H1 (cell line): ENCODE measurements around the gene ITGA8. TPM values are rescaled to one million over a fixed set of nuclear protein-coding genes. Genes with fewer than 3 reads are reported as not detected.

ENCODE experiments used
- ASH2L ChIP-seq: fragments of 200-600, 300-600 bp; sonication (generic); IDR thresholded peaks from one replicate; pipeline ENCODE4 v1.7.1; 2017; ENCODE audit warnings: low read length
- CBX5 ChIP-seq: fragments of 300-800, 300-1000 bp; sonication (generic); IDR thresholded peaks from 2 replicates; pipeline ENCODE4 v1.7.1; 2016; ENCODE audit warnings: antibody characterized with exemption, low read length, low read depth
- SIRT6 ChIP-seq: IDR thresholded peaks from one replicate; pipeline ENCODE4 v1.7.1; 2012; ENCODE audit warnings: low read length, inconsistent platforms
- SUZ12 ChIP-seq: fragments of 200-600 bp; sonication (generic); IDR thresholded peaks from 2 replicates; pipeline ENCODE4 v1.6.1; 2012; ENCODE audit warnings: mild to moderate bottlenecking, inconsistent platforms, low read length, moderate library complexity, mixed read lengths
- polyA plus RNA-seq, 7 experiments: library from polyadenylated mRNA; depleted of rRNA in 3 of 7; stranded (reverse) in 5 of 7; unstranded in 2 of 7; fragments of >200 nt in 5 of 7; fragments of 200-250 nt in 2 of 7; gene quantifications; 1 replicate in 5 of 7; 2 replicates in 1 of 7; 4 replicates in 1 of 7; pipeline versions ENCODE4 v1.2.1 to v1.2.3, GENCODE V29; 2011 to 2013; ENCODE audit warnings: missing spikeins in 2 of 7, mixed read lengths in 2 of 7
- total RNA-seq: library from RNA; stranded (reverse); fragmentation: NEBNext Ultra II Directional; extraction: Animal tissue kit (Norgen Biotek cat#: 25700); gene quantifications from 2 replicates; pipeline ENCODE4 v1.2.1, GENCODE V29; 2021
- TF ChIP-seq, protein P1 (sequence below): fragments of 300-600 bp; sonication (generic); IDR thresholded peaks from 2 replicates; pipeline ENCODE4 v1.7.1; 2012; ENCODE audit warnings: low read length, moderate library complexity, mild to moderate bottlenecking, inconsistent platforms; ENCODE audit not compliant: insufficient replicate concordance

Gene ITGA8
- total and polyA plus RNA-seq, 2 of the 8 experiments (the other 6 are each of a cell fraction or from before 2014, with no cell fraction given), result not detected

DNA sequence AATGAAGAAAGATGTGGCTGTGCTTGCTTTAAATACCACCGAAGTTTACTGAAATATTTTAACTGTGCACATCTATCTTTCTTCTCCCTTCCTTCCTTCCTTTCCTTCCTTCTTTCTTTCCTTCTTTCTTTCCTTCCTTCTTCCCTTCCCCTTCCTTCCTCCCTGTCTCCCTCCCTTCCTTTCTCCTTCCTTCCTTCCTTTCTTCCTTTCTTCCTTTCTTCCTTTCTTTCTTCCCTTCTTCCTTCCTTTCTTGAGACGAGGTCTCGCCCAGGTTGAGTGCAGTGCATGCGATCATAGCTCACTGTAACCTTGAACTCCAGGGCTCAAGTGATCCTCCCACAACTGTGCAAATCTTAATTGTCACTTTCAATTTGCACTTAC is 190.9 kb downstream of the ITGA8 start (continued):
- TF ChIP-seq, protein P1, sequence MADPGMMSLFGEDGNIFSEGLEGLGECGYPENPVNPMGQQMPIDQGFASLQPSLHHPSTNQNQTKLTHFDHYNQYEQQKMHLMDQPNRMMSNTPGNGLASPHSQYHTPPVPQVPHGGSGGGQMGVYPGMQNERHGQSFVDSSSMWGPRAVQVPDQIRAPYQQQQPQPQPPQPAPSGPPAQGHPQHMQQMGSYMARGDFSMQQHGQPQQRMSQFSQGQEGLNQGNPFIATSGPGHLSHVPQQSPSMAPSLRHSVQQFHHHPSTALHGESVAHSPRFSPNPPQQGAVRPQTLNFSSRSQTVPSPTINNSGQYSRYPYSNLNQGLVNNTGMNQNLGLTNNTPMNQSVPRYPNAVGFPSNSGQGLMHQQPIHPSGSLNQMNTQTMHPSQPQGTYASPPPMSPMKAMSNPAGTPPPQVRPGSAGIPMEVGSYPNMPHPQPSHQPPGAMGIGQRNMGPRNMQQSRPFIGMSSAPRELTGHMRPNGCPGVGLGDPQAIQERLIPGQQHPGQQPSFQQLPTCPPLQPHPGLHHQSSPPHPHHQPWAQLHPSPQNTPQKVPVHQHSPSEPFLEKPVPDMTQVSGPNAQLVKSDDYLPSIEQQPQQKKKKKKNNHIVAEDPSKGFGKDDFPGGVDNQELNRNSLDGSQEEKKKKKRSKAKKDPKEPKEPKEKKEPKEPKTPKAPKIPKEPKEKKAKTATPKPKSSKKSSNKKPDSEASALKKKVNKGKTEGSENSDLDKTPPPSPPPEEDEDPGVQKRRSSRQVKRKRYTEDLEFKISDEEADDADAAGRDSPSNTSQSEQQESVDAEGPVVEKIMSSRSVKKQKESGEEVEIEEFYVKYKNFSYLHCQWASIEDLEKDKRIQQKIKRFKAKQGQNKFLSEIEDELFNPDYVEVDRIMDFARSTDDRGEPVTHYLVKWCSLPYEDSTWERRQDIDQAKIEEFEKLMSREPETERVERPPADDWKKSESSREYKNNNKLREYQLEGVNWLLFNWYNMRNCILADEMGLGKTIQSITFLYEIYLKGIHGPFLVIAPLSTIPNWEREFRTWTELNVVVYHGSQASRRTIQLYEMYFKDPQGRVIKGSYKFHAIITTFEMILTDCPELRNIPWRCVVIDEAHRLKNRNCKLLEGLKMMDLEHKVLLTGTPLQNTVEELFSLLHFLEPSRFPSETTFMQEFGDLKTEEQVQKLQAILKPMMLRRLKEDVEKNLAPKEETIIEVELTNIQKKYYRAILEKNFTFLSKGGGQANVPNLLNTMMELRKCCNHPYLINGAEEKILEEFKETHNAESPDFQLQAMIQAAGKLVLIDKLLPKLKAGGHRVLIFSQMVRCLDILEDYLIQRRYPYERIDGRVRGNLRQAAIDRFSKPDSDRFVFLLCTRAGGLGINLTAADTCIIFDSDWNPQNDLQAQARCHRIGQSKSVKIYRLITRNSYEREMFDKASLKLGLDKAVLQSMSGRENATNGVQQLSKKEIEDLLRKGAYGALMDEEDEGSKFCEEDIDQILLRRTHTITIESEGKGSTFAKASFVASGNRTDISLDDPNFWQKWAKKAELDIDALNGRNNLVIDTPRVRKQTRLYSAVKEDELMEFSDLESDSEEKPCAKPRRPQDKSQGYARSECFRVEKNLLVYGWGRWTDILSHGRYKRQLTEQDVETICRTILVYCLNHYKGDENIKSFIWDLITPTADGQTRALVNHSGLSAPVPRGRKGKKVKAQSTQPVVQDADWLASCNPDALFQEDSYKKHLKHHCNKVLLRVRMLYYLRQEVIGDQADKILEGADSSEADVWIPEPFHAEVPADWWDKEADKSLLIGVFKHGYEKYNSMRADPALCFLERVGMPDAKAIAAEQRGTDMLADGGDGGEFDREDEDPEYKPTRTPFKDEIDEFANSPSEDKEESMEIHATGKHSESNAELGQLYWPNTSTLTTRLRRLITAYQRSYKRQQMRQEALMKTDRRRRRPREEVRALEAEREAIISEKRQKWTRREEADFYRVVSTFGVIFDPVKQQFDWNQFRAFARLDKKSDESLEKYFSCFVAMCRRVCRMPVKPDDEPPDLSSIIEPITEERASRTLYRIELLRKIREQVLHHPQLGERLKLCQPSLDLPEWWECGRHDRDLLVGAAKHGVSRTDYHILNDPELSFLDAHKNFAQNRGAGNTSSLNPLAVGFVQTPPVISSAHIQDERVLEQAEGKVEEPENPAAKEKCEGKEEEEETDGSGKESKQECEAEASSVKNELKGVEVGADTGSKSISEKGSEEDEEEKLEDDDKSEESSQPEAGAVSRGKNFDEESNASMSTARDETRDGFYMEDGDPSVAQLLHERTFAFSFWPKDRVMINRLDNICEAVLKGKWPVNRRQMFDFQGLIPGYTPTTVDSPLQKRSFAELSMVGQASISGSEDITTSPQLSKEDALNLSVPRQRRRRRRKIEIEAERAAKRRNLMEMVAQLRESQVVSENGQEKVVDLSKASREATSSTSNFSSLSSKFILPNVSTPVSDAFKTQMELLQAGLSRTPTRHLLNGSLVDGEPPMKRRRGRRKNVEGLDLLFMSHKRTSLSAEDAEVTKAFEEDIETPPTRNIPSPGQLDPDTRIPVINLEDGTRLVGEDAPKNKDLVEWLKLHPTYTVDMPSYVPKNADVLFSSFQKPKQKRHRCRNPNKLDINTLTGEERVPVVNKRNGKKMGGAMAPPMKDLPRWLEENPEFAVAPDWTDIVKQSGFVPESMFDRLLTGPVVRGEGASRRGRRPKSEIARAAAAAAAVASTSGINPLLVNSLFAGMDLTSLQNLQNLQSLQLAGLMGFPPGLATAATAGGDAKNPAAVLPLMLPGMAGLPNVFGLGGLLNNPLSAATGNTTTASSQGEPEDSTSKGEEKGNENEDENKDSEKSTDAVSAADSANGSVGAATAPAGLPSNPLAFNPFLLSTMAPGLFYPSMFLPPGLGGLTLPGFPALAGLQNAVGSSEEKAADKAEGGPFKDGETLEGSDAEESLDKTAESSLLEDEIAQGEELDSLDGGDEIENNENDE, result no peak
- no peak for TF ChIP-seq ASH2L
- TF ChIP-seq SUZ12, result no peak
- TF ChIP-seq CBX5, result no peak
- TF ChIP-seq SIRT6, result no peak
